DOHH2 (cell line): Measurements from ENCODE around the gene RERG.

Experiments
- H3F3A ChIP-seq: fragments of 200-600 bp; sonication (generic), shearing (Covaris generic); 2 replicates; pipeline ENCODE4 v1.6.0; 2016; ENCODE audit warnings: antibody characterized with exemption, mild to moderate bottlenecking; ENCODE audit not compliant: control insufficient read depth, insufficient read depth
- H3K27ac ChIP-seq: fragments of 200-600 bp; sonication (generic); 2 replicates; pipeline ENCODE4 v1.5.1; 2014; ENCODE audit warnings: low read depth, mild to moderate bottlenecking, low read length, moderate library complexity
- H3K27me3 ChIP-seq: fragments of 200-600 bp; sonication (generic); 2 replicates; pipeline ENCODE4 v1.6.1; 2014; ENCODE audit warnings: mild to moderate bottlenecking, low read length, mixed read lengths; ENCODE audit not compliant: control insufficient read depth
- H3K36me3 ChIP-seq: fragments of 200-600 bp; sonication (generic); 2 replicates; pipeline ENCODE4 v1.6.1; 2014; ENCODE audit warnings: mild to moderate bottlenecking, low read length, moderate library complexity, mixed read lengths; ENCODE audit not compliant: control insufficient read depth
- H3K4me1 ChIP-seq: fragments of 200-600 bp; sonication (generic); 2 replicates; pipeline ENCODE4 v1.6.1; 2014; ENCODE audit warnings: mild to moderate bottlenecking, low read length, mixed read lengths; ENCODE audit not compliant: control insufficient read depth
- H3K4me2 ChIP-seq: fragments of 200-600 bp; sonication (generic); 2 replicates; pipeline ENCODE4 v1.6.0; 2014; ENCODE audit warnings: mild to moderate bottlenecking, low read length, moderate library complexity
- H3K4me3 ChIP-seq: fragments of 200-600 bp; sonication (generic); 2 replicates; pipeline ENCODE4 v1.5.1; 2014; ENCODE audit warnings: mild to moderate bottlenecking, low read length, mixed read lengths
- H3K79me2 ChIP-seq: fragments of 200-600 bp; sonication (generic); 2 replicates; pipeline ENCODE4 v1.6.1; 2014; ENCODE audit warnings: mild to moderate bottlenecking, low read length, mixed read lengths; ENCODE audit not compliant: control insufficient read depth
- H3K9me2 ChIP-seq: fragments of 200-600 bp; sonication (generic); replicated peaks from 2 replicates; pipeline ENCODE4 v1.6.1; 2014; ENCODE audit warnings: mild to moderate bottlenecking, low read length, mixed read lengths; ENCODE audit not compliant: control insufficient read depth
- H3K9me3 ChIP-seq: fragments of 200-600 bp; sonication (generic); 2 replicates; pipeline ENCODE4 v1.6.1; 2014; ENCODE audit warnings: antibody characterized with exemption, low read length, mixed read lengths; ENCODE audit not compliant: control insufficient read depth, insufficient read depth
- H4K20me1 ChIP-seq: fragments of 200-600 bp; sonication (generic); 2 replicates; pipeline ENCODE4 v1.6.0; 2014; ENCODE audit warnings: low read depth, mild to moderate bottlenecking, antibody characterized with exemption, low read length, moderate library complexity; ENCODE audit not compliant: control insufficient read depth, insufficient read depth
- EZH2phosphoT487 ChIP-seq: fragments of 200-600 bp; sonication (generic); IDR thresholded peaks from 2 replicates; pipeline ENCODE4 v1.6.1; 2017; ENCODE audit warnings: borderline replicate concordance, mild to moderate bottlenecking, antibody characterized with exemption, low read length, moderate library complexity, mixed read lengths
- TF ChIP-seq, protein P1 (sequence below): fragments of 200-600 bp; sonication (generic); IDR thresholded peaks from one replicate; pipeline ENCODE4 v1.5.1; 2014; ENCODE audit warnings: antibody characterized with exemption, mild to moderate bottlenecking, low read depth, low read length; ENCODE audit not compliant: poor library complexity, severe bottlenecking

The RERG gene

GRCh38 chr12:15155271-15155670 is 65.9 kb downstream of the RERG start:
- Histone ChIP-seq H3K79me2 (no peaks in the 10 kb centered on the region), H3K27ac (no peak overlapping the region), H3K27me3 (peaks cover 27% of the 10 kb centered on the region), H4K20me1 (no peaks in the 10 kb centered on the region), H3K4me1 (no peaks in the 10 kb centered on the region), H3K4me3 (no peak overlapping the region), H3K4me2 (no peak overlapping the region), H3K36me3 (no peaks in the 10 kb centered on the region), H3K9me3 (no peaks in the 10 kb centered on the region), H3K9me2 (no peaks in the 10 kb centered on the region), H3F3A (no peaks in the 10 kb centered on the region)
- no peak for TF ChIP-seq EZH2phosphoT487
- TF ChIP-seq, protein P1, sequence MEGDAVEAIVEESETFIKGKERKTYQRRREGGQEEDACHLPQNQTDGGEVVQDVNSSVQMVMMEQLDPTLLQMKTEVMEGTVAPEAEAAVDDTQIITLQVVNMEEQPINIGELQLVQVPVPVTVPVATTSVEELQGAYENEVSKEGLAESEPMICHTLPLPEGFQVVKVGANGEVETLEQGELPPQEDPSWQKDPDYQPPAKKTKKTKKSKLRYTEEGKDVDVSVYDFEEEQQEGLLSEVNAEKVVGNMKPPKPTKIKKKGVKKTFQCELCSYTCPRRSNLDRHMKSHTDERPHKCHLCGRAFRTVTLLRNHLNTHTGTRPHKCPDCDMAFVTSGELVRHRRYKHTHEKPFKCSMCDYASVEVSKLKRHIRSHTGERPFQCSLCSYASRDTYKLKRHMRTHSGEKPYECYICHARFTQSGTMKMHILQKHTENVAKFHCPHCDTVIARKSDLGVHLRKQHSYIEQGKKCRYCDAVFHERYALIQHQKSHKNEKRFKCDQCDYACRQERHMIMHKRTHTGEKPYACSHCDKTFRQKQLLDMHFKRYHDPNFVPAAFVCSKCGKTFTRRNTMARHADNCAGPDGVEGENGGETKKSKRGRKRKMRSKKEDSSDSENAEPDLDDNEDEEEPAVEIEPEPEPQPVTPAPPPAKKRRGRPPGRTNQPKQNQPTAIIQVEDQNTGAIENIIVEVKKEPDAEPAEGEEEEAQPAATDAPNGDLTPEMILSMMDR, result no peak

DNA sequence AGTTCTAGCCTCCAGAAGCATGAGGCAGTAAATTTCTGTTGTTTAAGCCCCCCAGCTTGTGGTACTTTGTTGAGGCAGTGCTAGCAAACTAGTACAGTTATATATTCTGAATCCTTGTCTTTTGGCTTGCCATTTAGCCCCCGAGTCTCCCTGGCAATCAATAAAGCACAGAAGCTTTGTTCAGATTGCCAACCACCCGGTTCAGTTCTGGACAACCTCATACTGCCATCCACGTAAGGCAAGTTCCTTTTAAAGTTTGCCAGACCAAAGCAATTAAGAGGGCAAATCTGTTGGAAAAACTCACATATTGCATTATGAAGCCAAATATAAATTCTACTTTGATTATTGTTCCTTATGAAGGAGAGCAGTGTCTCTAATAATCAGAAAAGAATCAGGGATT is 67.1 kb downstream of the RERG start:
- peaks cover 27% of the 10 kb centered on the region for H3K27me3 ChIP-seq
- H3K27ac ChIP-seq, result no peak overlapping the region
- no peak overlapping the region for H3K4me2 ChIP-seq
- H3K36me3 ChIP-seq, result no peaks in the 10 kb centered on the region
- TF ChIP-seq, protein P1, result no peak
- no peak for TF ChIP-seq EZH2phosphoT487
- no peaks in the 10 kb centered on the region for H4K20me1 ChIP-seq
- no peaks in the 10 kb centered on the region for H3K9me3 ChIP-seq
- no peaks in the 10 kb centered on the region for H3K4me1 ChIP-seq
- H3K9me2 ChIP-seq, result no peaks in the 10 kb centered on the region
- H3K79me2 ChIP-seq, result no peaks in the 10 kb centered on the region
- H3K4me3 ChIP-seq, result no peak overlapping the region
- H3F3A ChIP-seq, result no peaks in the 10 kb centered on the region

GRCh38 chr12:15152868-15153267 is 68.3 kb downstream of the RERG start:
- no peaks in the 10 kb centered on the region for H3K9me3 ChIP-seq
- no peaks in the 10 kb centered on the region for H3K79me2 ChIP-seq
- no peaks in the 10 kb centered on the region for H4K20me1 ChIP-seq
- no peak overlapping the region for H3K27ac ChIP-seq
- H3K4me2 ChIP-seq, result no peak overlapping the region
- H3F3A ChIP-seq, result no peaks in the 10 kb centered on the region
- H3K27me3 ChIP-seq, result peaks cover 27% of the 10 kb centered on the region
- no peaks in the 10 kb centered on the region for H3K36me3 ChIP-seq
- H3K9me2 ChIP-seq, result no peaks in the 10 kb centered on the region
- no peak overlapping the region for H3K4me3 ChIP-seq
- no peaks in the 10 kb centered on the region for H3K4me1 ChIP-seq
- TF ChIP-seq, protein P1, result no peak
- TF ChIP-seq EZH2phosphoT487, result no peak

- TF ChIP-seq EZH2phosphoT487, result no peak
- TF ChIP-seq, protein P1, result no peak
- no peaks in the 10 kb centered on the region for H4K20me1 ChIP-seq
- H3K79me2 ChIP-seq, result no peaks in the 10 kb centered on the region
- no peak overlapping the region for H3K4me2 ChIP-seq
- no peak overlapping the region for H3K27ac ChIP-seq
- H3K4me3 ChIP-seq, result no peak overlapping the region
- no peaks in the 10 kb centered on the region for H3K4me1 ChIP-seq
- no peaks in the 10 kb centered on the region for H3K9me3 ChIP-seq
- H3K9me2 ChIP-seq, result no peaks in the 10 kb centered on the region
- no peaks in the 10 kb centered on the region for H3F3A ChIP-seq
- H3K27me3 ChIP-seq, result peaks cover 27% of the 10 kb centered on the region
- no peaks in the 10 kb centered on the region for H3K36me3 ChIP-seq
Measured at GRCh38 chr12:15152456-15152855, 68.8 kb downstream of the RERG start.
